Tibial nerve (tissue), 4 donors: ENCODE data around the gene LTBP2.

Source experiments
- EP300 ChIP-seq, 2 donors: sonication (generic); formaldehyde crosslinking; IDR thresholded peaks; one replicate each; pipeline ENCODE4 v1.6.1; 2017; ENCODE audit warnings: antibody characterized with exemption in 2 of 2, mild to moderate bottlenecking in 1 of 2
- POLR2A ChIP-seq, 2 donors: fragments of 450-650 bp; IDR thresholded peaks; one replicate each; pipeline ENCODE4 v1.6.1; 2017; ENCODE audit warnings: antibody characterized with exemption in 2 of 2, mild to moderate bottlenecking in 2 of 2, moderate library complexity in 2 of 2
- TF ChIP-seq, protein P1 (sequence below), 5 experiments: fragments of 200-600 bp in 3 of 5; fragments of 450-650 bp in 2 of 5; sonication (generic) in 3 of 5; IDR thresholded peaks; one replicate each; pipeline ENCODE4 v1.5.1; 2016 to 2019; ENCODE audit warnings: antibody characterized with exemption in 5 of 5, mild to moderate bottlenecking in 3 of 5, moderate library complexity in 2 of 5

GRCh38 chr14:74516451-74517160, 95.4 kb downstream of the LTBP2 start:
- TF ChIP-seq, protein P1, sequence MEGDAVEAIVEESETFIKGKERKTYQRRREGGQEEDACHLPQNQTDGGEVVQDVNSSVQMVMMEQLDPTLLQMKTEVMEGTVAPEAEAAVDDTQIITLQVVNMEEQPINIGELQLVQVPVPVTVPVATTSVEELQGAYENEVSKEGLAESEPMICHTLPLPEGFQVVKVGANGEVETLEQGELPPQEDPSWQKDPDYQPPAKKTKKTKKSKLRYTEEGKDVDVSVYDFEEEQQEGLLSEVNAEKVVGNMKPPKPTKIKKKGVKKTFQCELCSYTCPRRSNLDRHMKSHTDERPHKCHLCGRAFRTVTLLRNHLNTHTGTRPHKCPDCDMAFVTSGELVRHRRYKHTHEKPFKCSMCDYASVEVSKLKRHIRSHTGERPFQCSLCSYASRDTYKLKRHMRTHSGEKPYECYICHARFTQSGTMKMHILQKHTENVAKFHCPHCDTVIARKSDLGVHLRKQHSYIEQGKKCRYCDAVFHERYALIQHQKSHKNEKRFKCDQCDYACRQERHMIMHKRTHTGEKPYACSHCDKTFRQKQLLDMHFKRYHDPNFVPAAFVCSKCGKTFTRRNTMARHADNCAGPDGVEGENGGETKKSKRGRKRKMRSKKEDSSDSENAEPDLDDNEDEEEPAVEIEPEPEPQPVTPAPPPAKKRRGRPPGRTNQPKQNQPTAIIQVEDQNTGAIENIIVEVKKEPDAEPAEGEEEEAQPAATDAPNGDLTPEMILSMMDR (IDR thresholded peaks at IDR 0.05), result no peak
- no peak for TF ChIP-seq POLR2A (IDR thresholded peaks at IDR 0.05)
- no peak for TF ChIP-seq EP300 (IDR thresholded peaks at IDR 0.05)
